ENCODE results near the gene USP15. TPM values are rescaled to one million over a fixed set of nuclear protein-coding genes. Genes with fewer than 3 reads are reported as not detected.

Gene USP15
- total and polyA plus RNA-seq, 2 of the 8 experiments (the other 6 are each of a cell fraction or from before 2014, with no cell fraction given): 12.7 to 38.6 TPM

GRCh38 chr12:62351326-62351725 lies 91.1 kb downstream of the USP15 start:
- Histone ChIP-seq H2BK20ac (ENCODE audit: low read length) (no peak overlapping the region), H2BK5ac (ENCODE audit: low read depth, low read length) (no peak overlapping the region), H3K79me2 (ENCODE audit: control insufficient read depth in 1 of 2, insufficient read depth in 2 of 2, low read length in 2 of 2) (no peaks in the 10 kb centered on the region), H3K9ac (replicated peaks in 1 of 4; ENCODE audit: extremely low read depth in 1 of 4, low read depth in 3 of 4, low read length in 3 of 4) (no peak overlapping the region), H4K20me1 (replicated peaks in 1 of 2; ENCODE audit: control insufficient read depth in 1 of 2, insufficient read depth in 2 of 2, low read length in 2 of 2) (no peaks in the 10 kb centered on the region), H2BK12ac (ENCODE audit: low read depth, low read length) (no peak overlapping the region), H3K4me3 (ENCODE audit: extremely low read depth in 1 of 4, insufficient read depth in 2 of 4, low read depth in 3 of 4, low read length in 4 of 4) (no peak overlapping the region), H4K5ac (ENCODE audit: insufficient read length, low read depth, low read length) (no peak overlapping the region), H3K14ac (ENCODE audit: insufficient read length) (no peak overlapping the region), H3K4me1 (replicated peaks in 1 of 4; ENCODE audit: control insufficient read depth in 3 of 4, insufficient read depth in 4 of 4, low read length in 3 of 4) (no peaks in the 10 kb centered on the region), H3K4me2 (ENCODE audit: insufficient read depth in 1 of 2, low read depth in 2 of 2, low read length in 2 of 2) (no peak overlapping the region), H4K8ac (ENCODE audit: extremely low read depth, insufficient read depth, low read length) (no peak overlapping the region), H4K91ac (replicated peaks; ENCODE audit: insufficient read length, low read length) (no peak overlapping the region), H3K9me3 (ENCODE audit: insufficient read depth in 2 of 2, low read depth in 1 of 2, low read length in 1 of 2) (no peaks in the 10 kb centered on the region), H3K4ac (replicated peaks; ENCODE audit: insufficient read length, low read depth, low read length) (no peak overlapping the region), H3K27ac (ENCODE audit: low read depth, low read length) (no peak overlapping the region), H3K23ac (ENCODE audit: insufficient read length) (no peak overlapping the region), H2AFZ (ENCODE audit: low read length) (no peak overlapping the region), H3K56ac (replicated peaks; ENCODE audit: insufficient read length, low read depth, low read length) (no peak overlapping the region), H3K79me1 (ENCODE audit: low read depth, low read length) (no peaks in the 10 kb centered on the region), H2BK120ac (replicated peaks; ENCODE audit: low read depth, low read length) (no peak overlapping the region), H3K36me3 (ENCODE audit: control insufficient read depth in 2 of 4, insufficient read depth in 4 of 4, low read length in 3 of 4) (no peaks in the 10 kb centered on the region; a peak in 1 of 8 replicates), H3K27me3 (replicated peaks in 1 of 4; ENCODE audit: control insufficient read depth in 3 of 4, extremely low read depth in 1 of 4, insufficient read depth in 3 of 4, low read length in 3 of 4) (no peaks in the 10 kb centered on the region), H2AK5ac (ENCODE audit: low read depth, low read length) (no peak overlapping the region), H3K18ac (ENCODE audit: extremely low read depth, low read length) (no peak overlapping the region), H2BK15ac (ENCODE audit: low read length) (no peak overlapping the region), H3K23me2 (ENCODE audit: low read depth, low read length) (no peaks in the 10 kb centered on the region)
- no peak for FAIRE-seq
- POLR2A ChIA-PET (ENCODE audit: partially characterized antibody): no interaction called here
- no peak for DNase-seq (ENCODE audit: low read depth in 1 of 2, low spot score in 2 of 2)
- TF ChIP-seq GABPA (IDR thresholded peaks at IDR 0.05; ENCODE audit: borderline replicate concordance, insufficient read depth, low read length): no peak
- no peak for TF ChIP-seq YY1 (IDR thresholded peaks at IDR 0.05; ENCODE audit: low read depth, low read length)
- TF ChIP-seq HDAC2 (IDR thresholded peaks at IDR 0.05; ENCODE audit: borderline replicate concordance in 1 of 2, low read depth in 2 of 2, low read length in 2 of 2): no peak
- TF ChIP-seq TCF12 (IDR thresholded peaks at IDR 0.05; ENCODE audit: low read depth, low read length): no peak
- no peak for TF ChIP-seq CTCF (IDR thresholded peaks at IDR 0.05; ENCODE audit: control extremely low read depth in 1 of 3, insufficient read depth in 1 of 3, low read depth in 1 of 3, low read length in 3 of 3)
- TF ChIP-seq POLR2AphosphoS5 (IDR thresholded peaks at IDR 0.05; ENCODE audit: low read depth, low read length): no peak
- no peak for TF ChIP-seq CREB1 (IDR thresholded peaks at IDR 0.05)
- TF ChIP-seq TBP (IDR thresholded peaks at IDR 0.05; ENCODE audit: low read depth, low read length): no peak
- TF ChIP-seq SP1 (IDR thresholded peaks at IDR 0.05; ENCODE audit: low read depth, low read length): no peak
- no peak for TF ChIP-seq EGR1 (IDR thresholded peaks at IDR 0.05; ENCODE audit: borderline replicate concordance, low read depth, low read length)
- no peak for TF ChIP-seq ASH2L (IDR thresholded peaks at IDR 0.05; ENCODE audit: low read length)
- 93% methylated on average over 1 of the region's 1 CpG; no CpG with 5 or more reads in 1 of the 2 experiments for WGBS, 2 experiments (ENCODE audit: extremely low coverage in 1 of 2, insufficient coverage in 1 of 2, insufficient read length in 1 of 2, insufficient replicate concordance in 2 of 2, low coverage in 1 of 2, low lambda C conversion rate in 2 of 2, missing lambda C conversion rate in 1 of 2)
- CTCF ChIA-PET (ENCODE audit: partially characterized antibody): no interaction called here

Measured in H1 (cell line).